ENCODE data around the gene NT5DC3. TPM values are rescaled to one million over a fixed set of nuclear protein-coding genes. Genes with fewer than 3 reads are reported as not detected.

Gene NT5DC3
- total RNA-seq = 4.7 TPM
- 1 to 10 TPM in 1 of 4 donors, under 1 TPM in 3; 0.08 to 1.1 (median 0.49) TPM for polyA plus RNA-seq

GRCh38 chr12:103840876-103841689 lies at the start of gene NT5DC3:
TSS of gene NT5DC3 (minus strand) at chr12:103841234. CDS start at chr12:103841156, 78 bp downstream.
- peak within 1 kb of the TSS; percentile 32 for H3K4me3 ChIP-seq (ENCODE audit: low read depth, low read length)
- H3K4me3 Mint-ChIP-seq = peak within 1 kb of the TSS; percentile 88 to 92 (median 90)
- peaks cover 3% of the 10 kb centered on the region for H3K36me3 Mint-ChIP-seq
- H3K9me3 ChIP-seq (ENCODE audit: control insufficient read depth in 2 of 2, low read length in 2 of 2) = no peaks in the 10 kb centered on the region
- peaks cover 2% of the 10 kb centered on the region for H3K27me3 ChIP-seq (ENCODE audit: control insufficient read depth, insufficient read depth, low read length)
- ATAC-seq (ENCODE audit: low read depth in 2 of 2) = peak; percentile 90 to 92
- H3K27ac Mint-ChIP-seq = peak within 1 kb of the TSS; percentile 72 to 93 (median 73)
- H3K27ac ChIP-seq (ENCODE audit: insufficient read depth, low read length, poor library complexity, severe bottlenecking) = peak within 1 kb of the TSS; percentile 14
- no peaks in the 10 kb centered on the region for H3K36me3 ChIP-seq (ENCODE audit: control insufficient read depth, insufficient read depth, low read length)
- DNase-seq = peak; percentile 74 to 85 (median 84)
- no peaks in the 10 kb centered on the region for H3K9me3 Mint-ChIP-seq
- H3K27me3 Mint-ChIP-seq = peaks cover 6% of the 10 kb centered on the region
- peaks cover 5 to 24% (median 12%) of the 10 kb centered on the region in 4 donors for H3K4me1 Mint-ChIP-seq
- H3K4me1 ChIP-seq (ENCODE audit: control insufficient read depth, insufficient read depth, low read length, poor library complexity, severe bottlenecking) = peaks cover 16% of the 10 kb centered on the region

- Mint-ChIP-seq H3K27ac (peak overlapping the region in 1 of 3 donors; percentile 20), H3K4me1 (peaks cover 0 to 10% (median 6%) of the 10 kb centered on the region in 4 donors), H3K9me3 (no peaks in the 10 kb centered on the region), H3K27me3 (no peaks in the 10 kb centered on the region), H3K4me3 (no peak overlapping the region), H3K36me3 (no peaks in the 10 kb centered on the region)
- no peak for ATAC-seq (ENCODE audit: low read depth in 2 of 2)
- H3K27me3 ChIP-seq (ENCODE audit: control insufficient read depth, insufficient read depth, low read length) = no peaks in the 10 kb centered on the region
- no peaks in the 10 kb centered on the region for H3K36me3 ChIP-seq (ENCODE audit: control insufficient read depth, insufficient read depth, low read length)
- no peaks in the 10 kb centered on the region for H3K4me1 ChIP-seq (ENCODE audit: control insufficient read depth, insufficient read depth, low read length, poor library complexity, severe bottlenecking)
- no peak overlapping the region for H3K27ac ChIP-seq (ENCODE audit: insufficient read depth, low read length, poor library complexity, severe bottlenecking)
- H3K4me3 ChIP-seq (ENCODE audit: low read depth, low read length) = no peak overlapping the region
- no peak for DNase-seq
- H3K9me3 ChIP-seq (ENCODE audit: control insufficient read depth in 2 of 2, low read length in 2 of 2) = no peaks in the 10 kb centered on the region
These were observed 46.7 kb upstream of the NT5DC3 start for GRCh38 chr12:103887738-103888137.

GRCh38 chr12:103886195-103886797 lies 45.3 kb upstream of the NT5DC3 start:
- Mint-ChIP-seq H3K9me3 (no peaks in the 10 kb centered on the region), H3K27ac (no peak overlapping the region), H3K36me3 (no peaks in the 10 kb centered on the region), H3K27me3 (no peaks in the 10 kb centered on the region), H3K4me1 (peaks cover 5 to 10% (median 7%) of the 10 kb centered on the region in 4 donors), H3K4me3 (no peak overlapping the region)
- H3K27me3 ChIP-seq (ENCODE audit: control insufficient read depth, insufficient read depth, low read length) = no peaks in the 10 kb centered on the region
- H3K36me3 ChIP-seq (ENCODE audit: control insufficient read depth, insufficient read depth, low read length) = no peaks in the 10 kb centered on the region
- no peaks in the 10 kb centered on the region for H3K4me1 ChIP-seq (ENCODE audit: control insufficient read depth, insufficient read depth, low read length, poor library complexity, severe bottlenecking)
- DNase-seq (no peak), ATAC-seq (ENCODE audit: low read depth in 2 of 2) (no peak)
- H3K4me3 ChIP-seq (ENCODE audit: low read depth, low read length) = no peak overlapping the region
- H3K9me3 ChIP-seq (ENCODE audit: control insufficient read depth in 2 of 2, low read length in 2 of 2) = no peaks in the 10 kb centered on the region
- H3K27ac ChIP-seq (ENCODE audit: insufficient read depth, low read length, poor library complexity, severe bottlenecking) = no peak overlapping the region

GRCh38 chr12:103884316-103884715 lies 43.3 kb upstream of the NT5DC3 start:
- H3K9me3 Mint-ChIP-seq = no peaks in the 10 kb centered on the region
- peak overlapping the region in 2 of 3 donors; percentile 43 to 76 for H3K27ac Mint-ChIP-seq
- no peaks in the 10 kb centered on the region for H3K36me3 Mint-ChIP-seq
- H3K4me1 Mint-ChIP-seq = peaks cover 5 to 11% (median 8%) of the 10 kb centered on the region in 4 donors
- H3K4me3 Mint-ChIP-seq = no peak overlapping the region
- Histone ChIP-seq H3K27me3 (ENCODE audit: control insufficient read depth, insufficient read depth, low read length) (no peaks in the 10 kb centered on the region), H3K4me1 (ENCODE audit: control insufficient read depth, insufficient read depth, low read length, poor library complexity, severe bottlenecking) (no peaks in the 10 kb centered on the region), H3K9me3 (ENCODE audit: control insufficient read depth in 2 of 2, low read length in 2 of 2) (no peaks in the 10 kb centered on the region), H3K4me3 (ENCODE audit: low read depth, low read length) (no peak overlapping the region), H3K27ac (ENCODE audit: insufficient read depth, low read length, poor library complexity, severe bottlenecking) (no peak overlapping the region), H3K36me3 (ENCODE audit: control insufficient read depth, insufficient read depth, low read length) (no peaks in the 10 kb centered on the region)
- peak in 1 of 2 donors; percentile 39 for ATAC-seq (ENCODE audit: low read depth in 2 of 2)
- no peaks in the 10 kb centered on the region for H3K27me3 Mint-ChIP-seq
- peak; percentile 17 to 75 (median 56) for DNase-seq

- Histone ChIP-seq H3K9me3 (ENCODE audit: control insufficient read depth in 2 of 2, low read length in 2 of 2) (no peaks in the 10 kb centered on the region), H3K4me3 (ENCODE audit: low read depth, low read length) (no peak overlapping the region), H3K36me3 (ENCODE audit: control insufficient read depth, insufficient read depth, low read length) (no peaks in the 10 kb centered on the region), H3K27me3 (ENCODE audit: control insufficient read depth, insufficient read depth, low read length) (no peaks in the 10 kb centered on the region), H3K4me1 (ENCODE audit: control insufficient read depth, insufficient read depth, low read length, poor library complexity, severe bottlenecking) (no peaks in the 10 kb centered on the region), H3K27ac (ENCODE audit: insufficient read depth, low read length, poor library complexity, severe bottlenecking) (no peak overlapping the region)
- Mint-ChIP-seq H3K4me3 (no peak overlapping the region), H3K27ac (no peak overlapping the region), H3K4me1 (peaks cover 5 to 15% (median 8%) of the 10 kb centered on the region in 4 donors), H3K27me3 (no peaks in the 10 kb centered on the region), H3K36me3 (no peaks in the 10 kb centered on the region), H3K9me3 (no peaks in the 10 kb centered on the region)
- no peak for DNase-seq
- ATAC-seq (ENCODE audit: low read depth in 2 of 2) = no peak
These were observed 42.9 kb upstream of the NT5DC3 start for GRCh38 chr12:103883908-103884307.

- no peak overlapping the region for H3K4me3 Mint-ChIP-seq
- DNase-seq = no peak
- peaks cover 5 to 16% (median 9%) of the 10 kb centered on the region in 4 donors for H3K4me1 Mint-ChIP-seq
- ATAC-seq (ENCODE audit: low read depth in 2 of 2) = no peak
- no peak overlapping the region for H3K4me3 ChIP-seq (ENCODE audit: low read depth, low read length)
- no peaks in the 10 kb centered on the region for H3K9me3 ChIP-seq (ENCODE audit: control insufficient read depth in 2 of 2, low read length in 2 of 2)
- H3K9me3 Mint-ChIP-seq = no peaks in the 10 kb centered on the region
- no peaks in the 10 kb centered on the region for H3K36me3 Mint-ChIP-seq
- peaks cover 3% of the 10 kb centered on the region for H3K4me1 ChIP-seq (ENCODE audit: control insufficient read depth, insufficient read depth, low read length, poor library complexity, severe bottlenecking)
- no peak overlapping the region for H3K27ac ChIP-seq (ENCODE audit: insufficient read depth, low read length, poor library complexity, severe bottlenecking)
- no peaks in the 10 kb centered on the region for H3K36me3 ChIP-seq (ENCODE audit: control insufficient read depth, insufficient read depth, low read length)
- no peaks in the 10 kb centered on the region for H3K27me3 ChIP-seq (ENCODE audit: control insufficient read depth, insufficient read depth, low read length)
- H3K27me3 Mint-ChIP-seq = no peaks in the 10 kb centered on the region
- H3K27ac Mint-ChIP-seq = no peak overlapping the region
These were observed 42.0 kb upstream of the NT5DC3 start for GRCh38 chr12:103882861-103883596.

GRCh38 chr12:103881261-103881660 lies 40.2 kb upstream of the NT5DC3 start:
- Mint-ChIP-seq H3K4me1 (peaks cover 10 to 16% (median 11%) of the 10 kb centered on the region in 4 donors), H3K27ac (peak overlapping the region in 1 of 3 donors; percentile 15), H3K27me3 (no peaks in the 10 kb centered on the region), H3K9me3 (no peaks in the 10 kb centered on the region), H3K36me3 (no peaks in the 10 kb centered on the region), H3K4me3 (no peak overlapping the region)
- H3K9me3 ChIP-seq (ENCODE audit: control insufficient read depth in 2 of 2, low read length in 2 of 2) = no peaks in the 10 kb centered on the region
- DNase-seq = no peak
- H3K4me3 ChIP-seq (ENCODE audit: low read depth, low read length) = no peak overlapping the region
- H3K27ac ChIP-seq (ENCODE audit: insufficient read depth, low read length, poor library complexity, severe bottlenecking) = no peak overlapping the region
- ATAC-seq (ENCODE audit: low read depth in 2 of 2) = no peak
- no peaks in the 10 kb centered on the region for H3K27me3 ChIP-seq (ENCODE audit: control insufficient read depth, insufficient read depth, low read length)
- peaks cover 5% of the 10 kb centered on the region for H3K4me1 ChIP-seq (ENCODE audit: control insufficient read depth, insufficient read depth, low read length, poor library complexity, severe bottlenecking)
- no peaks in the 10 kb centered on the region for H3K36me3 ChIP-seq (ENCODE audit: control insufficient read depth, insufficient read depth, low read length)
